GM15510 (cell line): Measurements from ENCODE around the gene SORCS3.

Experiments used
- POLR2A ChIP-seq: IDR thresholded peaks from 3 replicates; pipeline ENCODE4 v1.6.1; 2011; ENCODE audit warnings: borderline replicate concordance; ENCODE audit not compliant: insufficient read length; ENCODE audit errors: extremely low read depth

Gene SORCS3

DNA sequence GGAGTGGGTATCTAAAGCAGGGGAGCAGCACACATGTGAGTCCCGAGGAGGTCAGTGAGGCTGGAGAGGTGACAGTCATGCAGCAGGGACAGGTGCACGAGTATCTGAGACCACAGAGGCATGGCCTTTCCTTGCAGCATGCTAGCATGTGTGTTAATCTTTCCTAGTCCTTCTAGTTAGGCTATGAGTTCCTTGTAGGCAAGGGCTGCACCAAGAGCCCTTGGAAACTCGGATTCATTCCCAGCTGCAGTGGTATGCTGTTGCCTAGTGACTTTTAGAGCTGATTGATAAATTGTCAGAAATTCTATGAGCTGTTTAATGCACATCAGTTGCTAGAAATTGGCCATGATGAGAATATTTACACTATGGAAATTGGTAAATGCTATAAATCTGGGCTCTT lies 132.0 kb downstream of the SORCS3 start:
- TF ChIP-seq POLR2A = no peak

DNA sequence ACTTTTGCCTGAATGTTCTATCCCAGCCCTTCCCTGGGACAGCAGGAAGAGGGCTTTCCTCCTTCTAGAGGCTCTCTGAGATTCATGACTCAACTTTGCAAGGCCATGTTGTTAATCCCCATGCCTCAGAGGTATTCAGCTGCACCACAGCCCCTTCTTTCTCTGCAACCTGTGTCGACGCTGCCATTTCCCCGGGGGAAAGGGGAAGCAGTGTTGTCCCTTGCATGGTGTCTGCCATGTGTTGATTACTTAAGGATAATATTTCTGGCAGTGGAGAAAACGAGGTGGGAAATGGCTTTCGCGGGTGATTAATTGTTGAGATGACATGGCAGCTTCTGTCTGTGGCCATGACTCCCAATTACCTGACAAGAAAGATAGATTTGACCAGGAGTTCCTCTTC lies 133.1 kb downstream of the SORCS3 start:
- no peak for TF ChIP-seq POLR2A

DNA sequence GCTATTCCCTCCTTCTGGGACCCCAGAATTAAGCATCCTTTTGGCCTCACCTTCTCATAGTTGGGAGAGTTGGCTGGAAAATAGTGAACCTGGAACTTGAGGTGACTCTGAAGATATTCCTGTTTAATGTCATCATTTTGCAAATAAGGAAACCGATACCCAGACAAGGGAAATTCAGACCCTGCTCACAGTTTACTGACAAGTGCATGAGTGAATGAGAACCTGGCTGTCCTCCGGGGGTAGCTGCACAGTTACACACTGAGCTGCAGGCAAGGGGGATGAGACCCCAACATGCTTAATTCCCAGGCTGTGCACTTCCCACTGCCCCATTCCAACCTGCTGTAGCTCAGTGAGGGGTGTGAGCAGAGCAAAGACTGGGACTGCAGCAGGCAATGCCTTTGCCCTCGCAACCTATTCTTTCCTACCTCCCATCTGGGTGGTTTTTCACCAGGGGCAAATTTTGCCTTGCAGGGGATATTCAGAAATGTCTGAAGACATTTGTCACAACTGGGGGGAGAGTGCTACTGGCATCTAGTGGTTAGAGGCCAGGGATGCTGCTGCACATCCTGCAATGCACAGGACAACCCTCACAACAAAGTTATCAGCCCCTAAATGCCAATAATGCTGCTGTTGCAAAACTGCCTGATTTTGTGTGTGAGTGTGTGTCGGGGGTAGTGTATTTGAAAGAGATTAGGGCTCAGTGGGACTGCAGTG lies 136.2 kb downstream of the SORCS3 start:
- TF ChIP-seq POLR2A = no peak

DNA sequence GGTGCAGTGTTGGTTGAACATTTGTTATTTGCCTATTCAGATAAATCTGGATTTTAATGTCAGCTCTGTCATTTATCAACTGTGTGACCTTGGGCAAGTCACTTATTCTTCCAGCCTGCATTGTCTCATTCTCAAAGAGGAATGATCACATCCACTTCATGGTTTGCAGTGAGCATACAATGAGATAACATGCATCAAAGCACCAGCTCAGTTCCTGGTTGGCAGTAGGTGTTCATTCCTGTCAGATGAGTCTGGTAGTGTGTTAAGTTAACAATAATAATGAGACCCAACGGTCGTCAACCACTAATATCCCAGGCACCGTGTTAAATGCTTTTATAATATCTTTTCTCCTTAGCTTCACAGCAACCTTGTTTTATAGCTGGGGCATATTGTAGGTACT lies 137.3 kb downstream of the SORCS3 start:
- TF ChIP-seq POLR2A = no peak

DNA sequence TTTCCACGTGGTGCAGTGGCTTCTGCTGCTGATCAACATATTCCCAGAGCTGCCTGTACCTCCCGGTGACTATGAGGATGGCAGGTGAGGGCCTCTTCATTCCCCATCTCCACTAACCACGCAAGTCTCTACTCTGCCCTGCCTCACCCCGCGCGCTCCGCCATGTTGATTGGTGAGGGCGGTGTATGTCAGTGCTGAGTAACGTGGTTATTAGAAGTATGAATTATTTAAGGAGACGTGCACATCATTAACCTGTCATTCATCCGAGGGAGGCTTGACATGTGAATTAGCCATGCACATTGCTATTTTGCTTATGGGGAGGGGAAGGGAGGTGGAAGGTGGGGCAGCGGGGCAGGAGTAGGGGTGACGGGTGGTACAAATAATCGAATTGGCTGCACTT lies 138.6 kb downstream of the SORCS3 start:
- no peak for TF ChIP-seq POLR2A

DNA sequence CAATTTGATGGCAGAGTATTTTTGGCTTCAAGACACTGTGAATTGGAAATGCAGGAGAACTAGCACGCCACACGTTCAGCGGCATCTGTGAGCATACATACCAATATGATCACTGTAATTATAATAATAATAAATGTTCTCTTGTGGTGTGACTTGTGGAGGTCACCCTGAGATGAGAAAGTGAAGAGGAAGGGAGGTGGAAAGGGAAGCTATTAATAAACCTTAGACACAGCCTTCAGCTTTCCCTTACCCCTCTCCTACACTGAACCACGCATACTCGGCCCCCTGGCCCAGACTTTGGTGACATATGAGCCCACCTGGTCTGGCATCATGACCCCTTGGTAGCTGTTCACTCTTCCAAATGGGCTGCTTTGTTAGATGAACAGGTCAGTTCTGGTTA lies 139.1 kb downstream of the SORCS3 start:
- no peak for TF ChIP-seq POLR2A

DNA sequence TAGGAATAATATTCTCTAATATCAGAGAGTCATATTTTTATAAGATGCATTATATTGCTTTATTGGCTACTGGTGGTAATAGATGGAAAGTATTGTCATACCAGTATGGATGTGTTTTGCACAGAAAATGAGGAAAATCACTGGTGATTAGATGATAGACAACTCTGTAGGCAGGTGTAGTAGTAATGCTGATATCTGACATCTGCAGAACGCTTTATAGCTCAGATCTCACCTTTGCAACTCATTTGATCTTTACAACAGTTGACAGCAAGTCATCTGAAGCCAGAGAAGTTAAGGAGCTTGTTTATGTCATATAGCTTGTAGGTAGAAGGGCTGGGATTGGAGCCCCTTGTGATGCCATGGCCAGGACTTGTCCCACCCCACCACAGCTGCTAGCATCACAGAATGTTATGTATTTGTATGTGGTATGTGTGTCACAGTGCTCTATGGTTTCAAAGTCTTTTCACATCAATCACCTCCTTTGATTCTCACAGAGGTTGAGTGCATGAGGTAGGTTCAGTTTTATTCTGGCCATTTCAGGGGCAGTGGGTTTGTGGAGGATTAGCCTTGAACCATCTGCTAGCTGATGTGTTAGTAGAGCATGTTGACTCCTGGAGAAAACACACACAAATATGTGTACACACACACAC lies 140.0 kb downstream of the SORCS3 start:
- no peak for TF ChIP-seq POLR2A

DNA sequence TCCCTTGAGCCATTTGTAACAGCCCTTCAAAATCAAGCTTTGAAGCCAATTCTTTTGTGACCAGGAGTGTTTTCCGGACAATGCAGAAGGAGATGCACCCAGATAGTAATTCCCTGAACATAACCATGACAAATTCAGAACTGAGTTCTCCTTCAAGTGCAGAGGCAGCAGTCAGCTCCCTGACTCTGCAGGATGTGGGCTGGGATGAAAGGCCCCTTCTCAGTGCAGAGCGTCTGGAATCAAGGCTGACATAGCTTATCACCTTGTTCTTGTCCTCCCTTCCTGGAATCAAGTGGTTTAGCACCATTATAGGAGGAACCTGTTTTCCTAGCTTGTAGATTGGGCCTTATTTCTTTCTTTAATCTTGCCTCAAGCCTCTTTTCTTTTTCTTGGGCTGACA lies 143.4 kb downstream of the SORCS3 start:
- no peak for TF ChIP-seq POLR2A

DNA sequence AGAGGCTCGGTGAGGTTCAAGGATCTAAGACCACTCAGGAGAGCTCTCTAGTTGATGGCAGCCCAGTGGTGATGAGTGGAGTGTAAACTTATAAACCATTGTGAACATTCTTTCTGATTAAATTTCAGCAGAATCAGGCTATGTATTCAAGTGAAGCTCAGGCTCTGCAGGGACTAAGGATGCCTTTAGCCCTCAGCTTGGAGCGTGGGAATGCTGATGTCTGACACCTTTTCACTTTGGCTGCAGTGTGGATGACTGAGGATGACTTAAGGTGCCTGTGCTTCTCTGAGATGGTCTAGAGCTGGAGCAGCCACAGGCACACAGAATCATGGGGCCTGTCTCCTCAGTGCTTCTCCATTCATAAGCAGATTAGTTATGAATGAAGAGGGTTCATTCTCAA lies 150.4 kb downstream of the SORCS3 start:
- no peak for TF ChIP-seq POLR2A

DNA sequence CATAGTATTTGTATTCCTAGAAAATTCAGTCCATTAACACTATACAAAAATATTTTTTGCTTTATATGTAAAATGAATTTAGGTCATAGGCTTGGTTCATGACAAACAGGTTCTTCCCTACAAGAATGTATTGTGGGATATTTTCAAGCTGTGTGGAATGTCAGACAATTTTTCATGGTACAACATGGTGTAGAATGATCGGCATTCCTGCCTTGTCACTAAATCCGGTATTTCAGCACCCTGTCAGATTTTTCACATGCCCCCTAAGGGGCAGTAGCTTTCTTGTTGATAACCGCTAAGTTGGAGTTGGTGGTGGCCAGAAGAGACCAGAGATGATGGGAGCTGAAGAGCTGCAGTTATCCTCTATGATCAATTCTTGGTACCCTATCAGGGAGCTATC lies 154.3 kb downstream of the SORCS3 start:
- no peak for TF ChIP-seq POLR2A

DNA sequence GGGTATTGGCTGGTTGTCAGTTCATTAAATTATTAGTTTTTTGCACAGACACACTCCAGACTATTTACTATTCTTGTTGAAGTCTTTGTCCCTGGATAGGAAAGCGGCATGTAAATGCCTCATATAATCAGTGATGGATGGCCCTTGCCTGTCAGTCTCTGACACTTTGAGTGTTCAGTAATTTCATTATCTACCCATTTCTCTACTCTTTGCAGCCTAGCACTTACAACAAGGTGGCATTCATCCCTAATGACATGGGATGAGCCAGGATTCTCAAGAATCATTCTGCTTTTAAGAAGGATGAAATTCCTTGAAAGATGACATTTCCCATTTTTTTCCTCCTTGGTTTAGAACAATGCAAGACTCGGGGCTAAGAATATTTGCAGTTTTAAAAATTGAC lies 155.7 kb downstream of the SORCS3 start:
- no peak for TF ChIP-seq POLR2A

DNA sequence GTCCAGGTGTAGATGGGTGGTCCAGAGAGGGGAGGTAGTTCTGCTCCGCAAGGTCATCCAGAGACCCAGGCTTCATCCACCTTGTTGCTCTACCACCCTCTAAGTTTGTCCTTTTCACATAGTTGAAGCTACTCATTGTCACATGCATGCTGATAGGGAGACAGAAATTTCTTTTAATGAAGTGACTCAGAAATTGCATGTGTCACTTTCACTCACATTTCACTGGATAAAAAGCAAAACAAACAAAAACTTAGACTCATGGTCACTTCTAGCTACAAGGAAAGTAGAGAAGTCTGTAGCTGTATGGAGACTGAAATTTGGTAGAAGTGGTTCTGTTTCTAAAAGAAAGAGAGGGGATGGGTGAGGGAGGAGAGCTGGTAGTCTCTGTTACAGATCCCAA lies 161.9 kb downstream of the SORCS3 start:
- no peak for TF ChIP-seq POLR2A

DNA sequence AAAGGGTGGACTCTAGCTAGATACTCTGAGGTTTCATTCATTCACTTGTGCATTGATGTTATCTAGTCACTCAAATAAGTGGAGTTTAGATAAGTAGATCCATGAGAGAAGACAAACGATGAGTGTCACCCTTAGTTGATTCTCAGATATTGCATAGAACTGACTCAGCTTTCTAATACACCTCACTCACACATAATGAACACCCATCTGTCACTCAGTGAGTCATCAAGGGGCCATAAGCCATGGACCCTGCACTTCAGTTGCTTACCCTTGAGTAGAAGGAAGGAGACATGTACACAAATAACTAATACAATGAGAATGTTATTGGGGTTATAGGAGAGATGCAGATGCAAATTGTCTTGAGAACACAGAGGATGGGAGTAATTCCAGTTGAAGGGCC lies 163.8 kb downstream of the SORCS3 start:
- TF ChIP-seq POLR2A = no peak

DNA sequence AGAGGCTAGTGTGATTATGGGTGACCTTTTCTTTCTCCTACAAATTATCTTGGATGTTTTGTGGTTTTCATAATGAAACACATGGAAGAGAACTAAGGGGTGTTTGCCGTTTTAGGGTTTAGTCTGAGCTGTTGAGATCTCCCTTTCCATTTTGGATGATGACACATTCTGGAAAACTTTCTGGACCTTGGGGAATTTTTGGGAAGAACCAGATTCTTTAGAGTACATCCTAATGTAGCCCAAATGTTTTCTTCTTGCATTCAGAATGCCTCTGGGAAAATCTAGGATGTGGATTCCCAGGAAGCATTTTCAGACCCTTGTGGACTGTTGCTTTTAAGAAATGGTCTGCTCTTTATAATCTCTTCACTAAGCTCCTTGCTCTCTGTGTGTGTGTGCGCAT lies 165.7 kb downstream of the SORCS3 start:
- TF ChIP-seq POLR2A = no peak

DNA sequence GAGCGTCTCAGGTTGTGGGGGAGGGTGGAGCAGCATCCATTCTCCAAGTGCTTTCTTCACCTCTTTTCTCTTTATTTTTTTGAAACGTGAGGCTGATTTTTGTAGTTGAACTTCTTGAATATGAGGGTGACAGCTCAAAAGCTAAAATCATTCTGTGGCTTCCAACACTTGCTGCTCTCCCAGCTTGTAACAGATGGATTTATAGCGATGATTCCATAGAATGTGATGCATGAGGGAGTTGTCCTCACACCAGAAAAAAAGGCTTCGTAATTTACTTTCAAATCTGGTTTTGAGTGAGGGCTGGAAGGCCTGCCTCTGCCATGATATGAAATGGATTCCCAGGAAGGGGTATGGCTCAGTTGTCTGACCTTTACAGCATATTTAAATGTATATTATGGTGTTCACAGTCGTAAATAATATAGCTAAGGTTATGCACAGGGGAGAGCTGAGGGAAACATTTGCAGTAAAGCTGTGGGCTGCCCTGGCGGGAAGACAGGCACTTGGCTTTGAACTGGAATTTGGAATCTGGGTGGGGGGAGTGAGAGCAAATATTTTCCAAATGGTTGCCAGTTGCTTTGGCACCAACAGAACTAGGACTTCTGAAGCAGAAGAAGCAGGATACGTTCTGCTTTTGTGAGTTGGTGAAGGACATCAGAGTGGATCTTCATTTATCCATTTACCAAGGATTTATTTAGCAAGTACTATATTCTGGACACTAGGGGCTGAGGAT lies 166.7 kb downstream of the SORCS3 start:
- TF ChIP-seq POLR2A = no peak

DNA sequence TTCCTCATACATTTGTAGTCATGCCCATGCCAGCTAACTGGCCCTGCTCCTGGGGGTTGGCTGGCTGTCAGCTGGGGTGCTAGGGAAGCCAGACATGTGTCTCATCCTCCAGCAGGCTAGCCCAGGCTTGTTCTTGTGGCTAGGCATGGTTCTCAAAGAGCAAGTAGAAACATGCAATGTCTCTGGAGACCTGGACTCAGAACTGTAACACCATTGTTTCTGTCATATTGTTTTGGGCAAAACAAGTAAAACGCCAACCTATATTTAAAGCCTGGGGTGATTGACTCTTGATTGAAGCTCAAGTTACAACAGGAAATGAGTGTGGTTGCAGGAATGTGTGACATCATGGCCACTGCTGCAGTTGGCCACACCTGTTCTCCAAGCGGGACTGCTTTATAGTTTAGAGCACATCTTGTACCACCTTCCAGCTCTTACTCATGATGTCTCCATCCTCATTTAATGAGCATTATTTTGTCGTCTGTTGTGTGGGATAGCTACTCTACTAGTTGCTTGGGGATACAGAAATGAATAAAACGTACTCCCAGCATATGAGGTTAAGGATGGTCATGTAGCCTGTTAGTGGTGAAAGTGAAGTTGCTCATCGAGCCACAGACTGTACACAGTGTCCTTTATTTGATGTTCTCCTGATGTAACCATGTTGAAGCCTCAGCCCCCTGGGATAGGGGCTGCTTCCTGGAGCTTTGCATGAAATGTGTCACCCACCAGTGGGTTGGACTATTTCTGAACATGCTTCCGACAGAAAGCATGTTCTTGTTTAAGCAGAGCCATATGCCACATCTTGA lies 168.4 kb downstream of the SORCS3 start:
- TF ChIP-seq POLR2A = no peak

DNA sequence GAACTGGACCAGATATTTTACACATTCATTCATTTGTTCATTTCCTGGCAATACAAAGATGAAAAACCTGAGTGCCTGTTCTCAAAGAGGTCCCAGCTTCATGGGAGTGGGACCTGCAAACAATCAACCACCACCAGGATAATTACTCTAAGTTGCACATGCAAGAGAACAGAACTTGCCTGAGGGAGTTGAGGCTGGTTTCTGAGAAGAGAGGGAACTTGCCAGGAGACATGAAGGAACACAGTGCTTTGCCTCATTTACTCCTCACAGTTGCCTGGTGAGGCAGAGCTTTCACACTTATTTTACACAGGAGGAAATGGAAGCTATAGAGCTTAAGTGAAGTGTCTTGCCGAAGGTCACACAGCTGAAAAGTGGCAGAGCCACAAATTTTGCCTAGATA lies 170.1 kb downstream of the SORCS3 start:
- TF ChIP-seq POLR2A = no peak
